Peyer's patch (tissue), 4 donors: ENCODE measurements around the gene PRSS21.

Source experiments
- CTCF ChIP-seq, 6 experiments: fragments of 450-650 bp in 4 of 6; fragments of 200-600 bp in 2 of 6; sonication (generic) in 1 of 6; IDR thresholded peaks; one replicate each; pipeline ENCODE4 v1.5.1; 2017 to 2019; ENCODE audit warnings: antibody characterized with exemption in 6 of 6, mild to moderate bottlenecking in 3 of 6, moderate library complexity in 1 of 6
- POLR2A ChIP-seq, 2 donors: fragments of 450-650 bp; IDR thresholded peaks; one replicate each; pipeline ENCODE4 v1.5.1; 2017; ENCODE audit warnings: antibody characterized with exemption in 2 of 2, mild to moderate bottlenecking in 2 of 2, moderate library complexity in 2 of 2

GRCh38 chr16:2818272-2818876 lies 1.3 kb downstream of the PRSS21 start:
- TF ChIP-seq CTCF (IDR thresholded peaks at IDR 0.05) (no peak), POLR2A (IDR thresholded peaks at IDR 0.05) (no peak)
